GM19455 (cell line): ENCODE measurements around the gene CKB.

Experiments used
- ATAC-seq: cut with Tn5 transposase; IDR thresholded peaks from one replicate; pipeline ENCODE4 v1.9.1; 2021; ENCODE audit not compliant: unreplicated experiment

The CKB gene

DNA sequence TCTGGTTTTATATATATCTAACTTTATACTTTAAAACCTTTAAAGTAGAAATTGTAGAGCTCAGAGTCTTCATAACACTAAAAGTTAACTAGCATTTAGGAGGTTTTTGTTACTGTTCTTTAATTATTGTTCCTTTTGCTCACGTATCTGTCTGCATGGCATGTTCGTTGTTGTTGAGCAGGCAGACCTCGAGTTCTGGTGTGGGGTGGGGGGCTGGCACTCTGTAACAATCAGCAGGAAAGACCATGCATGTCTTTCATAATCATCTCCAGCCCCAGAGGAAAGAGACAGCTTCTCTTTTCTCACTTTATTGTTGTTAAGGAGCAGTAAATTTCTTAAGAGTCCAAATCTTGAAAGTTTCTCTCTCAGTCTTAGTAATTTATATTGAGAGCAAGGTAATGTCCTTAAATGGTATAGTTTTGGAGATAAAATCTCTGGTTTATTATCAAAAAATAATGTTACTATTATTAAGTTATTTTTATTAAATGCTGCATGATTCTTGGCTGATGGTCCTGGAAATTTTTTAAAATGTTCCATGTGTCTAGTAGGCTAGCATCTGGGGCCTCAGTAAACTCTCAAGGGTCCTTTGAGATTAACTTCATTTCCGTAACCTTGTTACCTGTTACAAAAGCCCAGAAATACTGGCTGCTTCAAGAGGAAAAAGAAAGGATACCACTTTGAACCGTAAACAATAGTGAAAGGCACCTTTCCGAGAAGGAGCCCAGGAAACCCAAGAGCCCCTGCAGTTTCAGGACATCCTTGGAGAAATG is 30.3 kb downstream of the CKB start:
- no peak for ATAC-seq

DNA sequence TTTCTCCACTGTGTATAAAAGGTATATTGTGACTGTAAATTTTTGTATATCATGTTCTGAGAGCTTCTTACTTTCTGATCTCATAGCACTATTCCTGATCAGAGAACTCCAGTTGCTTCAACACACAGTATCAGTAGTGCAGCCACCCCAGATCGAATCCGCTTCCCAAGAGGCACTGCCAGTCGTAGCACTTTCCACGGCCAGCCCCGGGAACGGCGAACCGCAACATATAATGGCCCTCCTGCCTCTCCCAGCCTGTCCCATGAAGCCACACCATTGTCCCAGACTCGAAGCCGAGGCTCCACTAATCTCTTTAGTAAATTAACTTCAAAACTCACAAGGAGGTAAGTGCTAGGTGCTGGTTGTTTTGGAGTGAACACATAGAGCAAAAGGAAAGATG is 30.9 kb downstream of the CKB start:
- ATAC-seq: no peak

- ATAC-seq: no peak
These were observed 33.0 kb downstream of the CKB start for GRCh38 chr14:103489621-103490020.

GRCh38 chr14:103488960-103489359 is 33.7 kb downstream of the CKB start:
- no peak for ATAC-seq

DNA sequence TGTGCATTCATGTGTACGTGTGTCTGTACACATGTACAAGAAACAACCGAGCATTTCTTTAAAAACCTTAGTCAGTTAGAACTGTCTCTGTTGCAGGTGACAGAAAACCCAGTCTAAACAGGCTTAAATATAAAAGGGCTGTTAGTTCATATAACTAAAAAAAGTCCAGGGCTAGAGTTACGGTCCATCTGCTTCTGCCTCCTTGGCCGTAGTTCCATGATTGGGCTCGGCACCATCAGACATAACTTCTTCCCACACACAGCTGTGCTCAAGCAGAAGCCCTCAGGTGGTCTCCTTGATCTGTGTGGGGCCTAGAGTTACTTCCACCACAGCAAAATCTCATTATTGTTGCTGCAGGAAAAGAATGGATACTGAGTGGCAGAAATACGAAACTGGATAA is 34.6 kb downstream of the CKB start:
- no peak for ATAC-seq

GRCh38 chr14:103485504-103485903 is 37.1 kb downstream of the CKB start:
- ATAC-seq: no peak

GRCh38 chr14:103483600-103483999 is 39.0 kb downstream of the CKB start:
- ATAC-seq: no peak

- no peak for ATAC-seq
These were observed 42.0 kb downstream of the CKB start for GRCh38 chr14:103480595-103480994.

DNA sequence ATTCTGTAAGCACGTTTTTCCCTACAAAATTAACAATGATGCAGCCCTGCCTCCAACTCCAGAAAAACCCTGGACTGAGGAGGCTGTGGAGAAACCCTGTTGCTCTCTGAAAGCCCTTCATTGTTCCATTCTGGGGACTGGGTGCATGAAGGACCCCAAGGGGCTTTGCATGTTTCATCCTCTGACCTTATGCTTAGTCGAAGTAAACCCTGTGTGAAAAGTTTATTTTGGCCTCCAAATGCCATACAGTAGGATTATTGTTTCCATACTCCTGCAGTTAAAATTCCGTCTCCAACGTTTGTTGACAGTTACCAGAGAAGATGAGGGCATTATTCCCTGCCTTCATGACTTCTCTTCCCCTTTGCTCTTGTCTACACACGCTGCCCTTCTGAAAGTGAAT is 46.0 kb downstream of the CKB start:
- no peak for ATAC-seq

- no peak for ATAC-seq
These were observed 46.6 kb downstream of the CKB start for GRCh38 chr14:103476065-103476464.

GRCh38 chr14:103474893-103475292 is 47.7 kb downstream of the CKB start:
- no peak for ATAC-seq

- ATAC-seq: no peak
These were observed 49.7 kb downstream of the CKB start for GRCh38 chr14:103472939-103473338.
